Measurements from ENCODE around the gene RASAL2. TPM values are rescaled to one million over a fixed set of nuclear protein-coding genes. Genes with fewer than 3 reads are reported as not detected.

The RASAL2 gene
- total and polyA plus RNA-seq, 2 of the 4 experiments (the other 2 are of a cell fraction), result 13.1 to 20.6 TPM

GRCh38 chr1:178382372-178382771, 288.5 kb downstream of the RASAL2 start:
- H2BK20ac ChIP-seq (ENCODE audit: low read depth, low read length), result no peak overlapping the region
- H2BK15ac ChIP-seq (ENCODE audit: low read depth, low read length), result no peak overlapping the region
- H2BK5ac ChIP-seq (ENCODE audit: low read depth, low read length, poor library complexity, severe bottlenecking), result no peak overlapping the region
- no peak overlapping the region for H3K23ac ChIP-seq (ENCODE audit: low read depth, low read length)
- H3K9me3 ChIP-seq (ENCODE audit: control insufficient read depth, insufficient read depth, low read length), result no peaks in the 10 kb centered on the region
- H3K27ac ChIP-seq (ENCODE audit: insufficient read depth, low read length), result no peak overlapping the region
- H2BK120ac ChIP-seq (ENCODE audit: low read depth, low read length), result no peak overlapping the region
- H2AFZ ChIP-seq (replicated peaks; ENCODE audit: low read length, poor library complexity), result no peak overlapping the region
- WGBS, 2 experiments (ENCODE audit: extremely low coverage in 2 of 2, insufficient read length in 1 of 2), result no CpG with 5 or more reads among the region's 1 CpG
- ChIA-PET POLR2A (ENCODE audit: unreplicated experiment) (no interaction called here), CTCF (interaction anchor here (0.6 kb wide), 1 partner anchor 293 kb away, joined by 3 read pairs; no protein-coding TSS in a partner anchor)
- H3K14ac ChIP-seq (replicated peaks; ENCODE audit: low read depth, low read length), result no peak overlapping the region
- H3K18ac ChIP-seq (ENCODE audit: low read depth, low read length), result no peak overlapping the region
- H4K8ac ChIP-seq (ENCODE audit: low read depth in 2 of 2, low read length in 2 of 2), result no peak overlapping the region
- ATAC-seq (ENCODE audit: low read depth) (no peak), DNase-seq (no peak)
- no peaks in the 10 kb centered on the region for H3K9me1 ChIP-seq (ENCODE audit: insufficient read depth, low read length)
- H3K4me2 ChIP-seq (ENCODE audit: low read depth, low read length), result no peak overlapping the region
- no peak overlapping the region for H2AK5ac ChIP-seq (ENCODE audit: low read depth, low read length)
- no peaks in the 10 kb centered on the region for H4K20me1 ChIP-seq (ENCODE audit: insufficient read depth, low read length)
- no peak overlapping the region for H3K4ac ChIP-seq (ENCODE audit: low read depth, low read length)
- H4K5ac ChIP-seq (ENCODE audit: low read depth, low read length), result no peak overlapping the region
- peaks cover 2 to 6% of the 10 kb centered on the region in 2 experiments; a peak in 2 of 4 replicates for H3K79me1 ChIP-seq (ENCODE audit: low read depth in 1 of 2, low read length in 2 of 2)
- H4K91ac ChIP-seq (ENCODE audit: insufficient read depth, low read depth, low read length), result no peak overlapping the region
- H2AK9ac ChIP-seq (replicated peaks; ENCODE audit: low read depth, low read length, poor library complexity), result no peak overlapping the region
- TF ChIP-seq CEBPB (IDR thresholded peaks at IDR 0.05; ENCODE audit: low read depth, low read length), result no peak
- TF ChIP-seq BHLHE40 (IDR thresholded peaks at IDR 0.05; ENCODE audit: low read depth, low read length), result no peak
- no peak for TF ChIP-seq MAZ (IDR thresholded peaks at IDR 0.05; ENCODE audit: borderline replicate concordance, low read depth, low read length)
- TF ChIP-seq MXI1 (IDR thresholded peaks at IDR 0.05; ENCODE audit: borderline replicate concordance, low read depth, low read length), result no peak
- no peak for TF ChIP-seq CHD1 (IDR thresholded peaks at IDR 0.05; ENCODE audit: low read depth, low read length)
- TF ChIP-seq NFE2L2 (IDR thresholded peaks at IDR 0.05; ENCODE audit: low read depth, low read length), result no peak
- TF ChIP-seq RFX5 (IDR thresholded peaks at IDR 0.05; ENCODE audit: low read depth, low read length), result no peak
- H3K4me1 ChIP-seq (ENCODE audit: control insufficient read depth, insufficient read depth, low read length), result no peaks in the 10 kb centered on the region
- no peak overlapping the region for H3K56ac ChIP-seq (ENCODE audit: extremely low read depth, insufficient read depth, low read length)
- H3K36me3 ChIP-seq (ENCODE audit: control insufficient read depth, insufficient read depth, low read length), result no peaks in the 10 kb centered on the region
- no TSS peak for BruUV-seq (replicated peaks)
- no peak overlapping the region for H3K9ac ChIP-seq (ENCODE audit: low read depth, low read length)
- no peak overlapping the region for H3K4me3 ChIP-seq (ENCODE audit: insufficient read depth, low read depth, low read length)
- dilution Hi-C loops (cut with HindIII; ENCODE audit: low sequenced_read_pairs, unreplicated experiment), result no loop called here
- intact Hi-C loops (cut with micrococcal nuclease), result no loop called here
- H3K27me3 ChIP-seq (ENCODE audit: control insufficient read depth, insufficient read depth, low read length), result no peaks in the 10 kb centered on the region
- in situ Hi-C loops (cut with MboI; ENCODE audit: low sequenced_read_pairs), result no loop called here
